A673 (cell line): ENCODE results near the gene SLC35E2B.
"Not testable (repeated sequence)": the region's sequence is repeated elsewhere in the genome, so short reads cannot be mapped to it uniquely, and the experiment has no call there.

Source experiments
- EZH2 ChIP-seq: fragments of 200-600 bp; sonication (generic); IDR thresholded peaks from 2 replicates; pipeline ENCODE4 v1.6.1; 2017; ENCODE audit warnings: borderline replicate concordance, low read depth, mild to moderate bottlenecking, mixed read lengths, antibody characterized with exemption, low read length; ENCODE audit not compliant: poor library complexity, severe bottlenecking
- TF ChIP-seq, protein P1 (sequence below): fragments of 300-800, 200-600 bp; sonication (generic); conservative IDR thresholded peaks from 2 replicates; pipeline ENCODE4 v1.5.1; 2017; ENCODE audit warnings: low read depth, mild to moderate bottlenecking, antibody characterized with exemption, low read length, moderate library complexity, mixed read lengths

DNA sequence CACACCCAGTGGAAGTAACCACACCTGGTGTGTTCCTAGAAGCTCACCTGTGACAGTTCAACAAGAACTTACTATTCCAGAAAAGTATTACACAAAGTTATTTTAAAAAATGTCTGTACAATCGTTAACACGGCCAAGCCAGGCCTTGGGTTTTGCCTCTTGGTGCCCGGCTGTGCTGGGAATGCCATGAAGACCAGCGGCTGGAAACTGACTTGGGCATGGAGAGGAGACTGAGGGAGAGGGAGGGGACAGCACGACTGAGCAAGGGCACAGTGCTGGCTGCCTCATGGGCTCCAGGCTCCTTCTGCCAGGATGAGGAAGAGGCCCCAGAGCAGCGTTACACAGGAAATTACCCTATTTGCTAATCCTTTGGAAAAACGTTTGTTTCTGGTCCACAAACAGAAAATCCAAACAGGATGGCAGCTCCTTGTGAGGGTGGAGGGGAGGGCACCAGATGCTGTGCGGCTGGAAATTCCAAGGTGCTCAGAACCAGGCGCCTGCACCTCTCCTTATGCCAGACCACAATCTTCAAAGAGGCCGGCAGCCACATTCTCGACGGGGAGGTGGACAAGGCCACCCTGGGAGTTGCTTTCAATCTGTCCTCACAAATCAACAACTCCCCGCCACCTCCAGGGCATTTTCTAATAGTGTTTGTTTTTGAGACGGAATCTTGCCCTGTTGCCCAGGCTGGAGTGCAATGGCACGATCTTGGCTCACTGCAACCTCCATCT lies 29.6 kb downstream of the SLC35E2B start:
- TF ChIP-seq, protein P1, sequence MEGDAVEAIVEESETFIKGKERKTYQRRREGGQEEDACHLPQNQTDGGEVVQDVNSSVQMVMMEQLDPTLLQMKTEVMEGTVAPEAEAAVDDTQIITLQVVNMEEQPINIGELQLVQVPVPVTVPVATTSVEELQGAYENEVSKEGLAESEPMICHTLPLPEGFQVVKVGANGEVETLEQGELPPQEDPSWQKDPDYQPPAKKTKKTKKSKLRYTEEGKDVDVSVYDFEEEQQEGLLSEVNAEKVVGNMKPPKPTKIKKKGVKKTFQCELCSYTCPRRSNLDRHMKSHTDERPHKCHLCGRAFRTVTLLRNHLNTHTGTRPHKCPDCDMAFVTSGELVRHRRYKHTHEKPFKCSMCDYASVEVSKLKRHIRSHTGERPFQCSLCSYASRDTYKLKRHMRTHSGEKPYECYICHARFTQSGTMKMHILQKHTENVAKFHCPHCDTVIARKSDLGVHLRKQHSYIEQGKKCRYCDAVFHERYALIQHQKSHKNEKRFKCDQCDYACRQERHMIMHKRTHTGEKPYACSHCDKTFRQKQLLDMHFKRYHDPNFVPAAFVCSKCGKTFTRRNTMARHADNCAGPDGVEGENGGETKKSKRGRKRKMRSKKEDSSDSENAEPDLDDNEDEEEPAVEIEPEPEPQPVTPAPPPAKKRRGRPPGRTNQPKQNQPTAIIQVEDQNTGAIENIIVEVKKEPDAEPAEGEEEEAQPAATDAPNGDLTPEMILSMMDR = not testable (repeated sequence)
- not testable (repeated sequence) for TF ChIP-seq EZH2
